HG02798 (cell line): Measurements from ENCODE around the gene RAPGEFL1.
"Not testable (repeated sequence)": the region's sequence is repeated elsewhere in the genome, so short reads cannot be mapped to it uniquely, and the experiment has no call there.

ENCODE experiments used
- ATAC-seq: cut with Tn5 transposase; IDR thresholded peaks from one replicate; pipeline ENCODE4 v1.9.1; 2021; ENCODE audit warnings: mild to moderate bottlenecking; ENCODE audit not compliant: unreplicated experiment, poor library complexity

The RAPGEFL1 gene, protein sequence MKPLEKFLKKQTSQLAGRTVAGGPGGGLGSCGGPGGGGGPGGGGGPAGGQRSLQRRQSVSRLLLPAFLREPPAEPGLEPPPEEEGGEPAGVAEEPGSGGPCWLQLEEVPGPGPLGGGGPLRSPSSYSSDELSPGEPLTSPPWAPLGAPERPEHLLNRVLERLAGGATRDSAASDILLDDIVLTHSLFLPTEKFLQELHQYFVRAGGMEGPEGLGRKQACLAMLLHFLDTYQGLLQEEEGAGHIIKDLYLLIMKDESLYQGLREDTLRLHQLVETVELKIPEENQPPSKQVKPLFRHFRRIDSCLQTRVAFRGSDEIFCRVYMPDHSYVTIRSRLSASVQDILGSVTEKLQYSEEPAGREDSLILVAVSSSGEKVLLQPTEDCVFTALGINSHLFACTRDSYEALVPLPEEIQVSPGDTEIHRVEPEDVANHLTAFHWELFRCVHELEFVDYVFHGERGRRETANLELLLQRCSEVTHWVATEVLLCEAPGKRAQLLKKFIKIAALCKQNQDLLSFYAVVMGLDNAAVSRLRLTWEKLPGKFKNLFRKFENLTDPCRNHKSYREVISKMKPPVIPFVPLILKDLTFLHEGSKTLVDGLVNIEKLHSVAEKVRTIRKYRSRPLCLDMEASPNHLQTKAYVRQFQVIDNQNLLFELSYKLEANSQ

GRCh38 chr17:40177275-40177874 is at the start of gene RAPGEFL1:
Gene RAPGEFL1 (plus strand): TSS chr17:40177470. CDS start chr17:40177862, 392 bp downstream.
- ATAC-seq = peak; percentile 74

- ATAC-seq = no peak
Measured at GRCh38 chr17:40129498-40129897, 47.8 kb upstream of the RAPGEFL1 start.

GRCh38 chr17:40130352-40131042 is 46.8 kb upstream of the RAPGEFL1 start:
- ATAC-seq = no peak

DNA sequence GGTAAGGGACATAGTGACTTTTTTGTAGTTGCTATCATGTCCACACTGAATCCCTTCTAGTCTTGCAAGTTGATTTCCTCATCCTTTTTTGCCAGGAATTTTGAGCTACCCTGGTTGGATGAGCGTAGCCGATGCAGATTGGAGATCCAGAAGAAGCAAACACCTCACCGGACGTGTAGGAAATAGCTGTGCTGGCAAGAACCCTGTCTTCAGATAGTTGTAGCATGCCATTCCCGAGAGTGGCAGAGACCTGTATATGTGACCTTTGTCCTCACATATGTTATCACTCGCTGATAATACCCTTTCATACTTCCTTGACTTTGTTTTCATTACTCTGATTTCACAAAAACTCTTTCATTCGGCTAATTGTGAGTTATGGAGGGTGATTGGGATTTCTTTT is 43.1 kb upstream of the RAPGEFL1 start:
- no peak for ATAC-seq

- no peak for ATAC-seq
Measured at GRCh38 chr17:40135817-40136216, 41.5 kb upstream of the RAPGEFL1 start.

GRCh38 chr17:40139566-40140058 is 37.7 kb upstream of the RAPGEFL1 start:
- peak; percentile 2 for ATAC-seq

- not testable (repeated sequence) for ATAC-seq
Measured at GRCh38 chr17:40143166-40143565, 34.1 kb upstream of the RAPGEFL1 start.

GRCh38 chr17:40145476-40145875 is 31.8 kb upstream of the RAPGEFL1 start:
- ATAC-seq = no peak

DNA sequence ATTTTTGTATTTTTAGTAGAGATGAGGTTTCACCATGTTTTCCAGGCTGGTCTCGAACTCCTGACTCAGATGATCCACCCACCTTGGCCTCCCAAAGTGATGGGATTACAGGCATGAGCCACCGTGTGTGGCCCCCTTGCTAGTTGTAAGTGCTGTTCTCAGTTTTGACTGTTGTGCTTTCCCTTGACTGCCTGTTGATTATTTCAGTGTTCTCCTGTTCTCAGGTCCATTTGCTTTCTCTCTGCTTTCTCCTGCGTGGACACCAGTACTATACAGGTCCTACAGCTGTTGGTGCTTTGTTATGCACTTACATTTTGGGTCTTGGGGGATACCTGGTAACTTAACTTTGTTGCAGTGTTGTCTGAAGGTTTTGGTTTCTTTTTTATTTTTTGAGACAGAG is 28.7 kb upstream of the RAPGEFL1 start:
- no peak for ATAC-seq

DNA sequence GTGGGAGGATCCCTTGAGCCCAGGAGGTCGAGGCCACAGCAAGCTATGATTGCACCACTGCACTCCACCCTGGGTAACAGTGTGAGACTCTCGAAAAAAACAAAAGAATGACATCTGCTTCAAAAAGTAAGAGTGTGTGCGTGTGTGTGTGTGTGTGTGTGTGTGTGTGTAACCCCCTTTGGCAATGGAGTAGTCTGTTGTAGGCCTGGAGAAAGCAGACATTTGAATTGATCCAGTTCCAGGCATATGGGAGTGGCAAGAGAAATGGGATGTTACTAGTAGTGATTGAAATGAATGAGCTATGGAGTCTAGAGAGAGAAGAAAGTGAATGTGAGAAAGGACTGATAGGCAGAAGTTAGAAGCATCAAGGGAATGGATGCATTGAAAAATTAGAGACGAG is 27.0 kb upstream of the RAPGEFL1 start:
- ATAC-seq = no peak

GRCh38 chr17:40151414-40151963 is 25.8 kb upstream of the RAPGEFL1 start:
- ATAC-seq = no peak

GRCh38 chr17:40153603-40154236 is 23.6 kb upstream of the RAPGEFL1 start:
- ATAC-seq = no peak

DNA sequence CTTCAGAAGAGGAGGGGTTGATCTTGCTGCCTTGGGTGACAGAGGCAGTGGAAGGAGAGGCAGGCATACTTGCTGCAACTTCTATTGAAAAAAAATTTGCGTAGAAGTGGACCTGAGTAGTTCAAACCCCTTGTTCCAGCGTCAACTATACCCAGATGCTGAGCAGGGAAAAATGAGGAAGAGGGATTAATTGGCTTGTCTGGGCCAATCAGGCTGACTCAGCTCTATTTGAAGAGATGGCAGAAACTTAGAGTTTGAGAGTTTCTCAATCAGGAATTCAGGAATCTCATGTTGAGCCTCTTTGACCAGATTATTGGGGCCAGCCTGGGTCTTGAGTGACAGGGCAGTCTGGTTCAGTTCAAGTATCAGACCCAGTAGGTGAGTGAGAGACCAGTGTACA is 19.3 kb upstream of the RAPGEFL1 start:
- no peak for ATAC-seq

DNA sequence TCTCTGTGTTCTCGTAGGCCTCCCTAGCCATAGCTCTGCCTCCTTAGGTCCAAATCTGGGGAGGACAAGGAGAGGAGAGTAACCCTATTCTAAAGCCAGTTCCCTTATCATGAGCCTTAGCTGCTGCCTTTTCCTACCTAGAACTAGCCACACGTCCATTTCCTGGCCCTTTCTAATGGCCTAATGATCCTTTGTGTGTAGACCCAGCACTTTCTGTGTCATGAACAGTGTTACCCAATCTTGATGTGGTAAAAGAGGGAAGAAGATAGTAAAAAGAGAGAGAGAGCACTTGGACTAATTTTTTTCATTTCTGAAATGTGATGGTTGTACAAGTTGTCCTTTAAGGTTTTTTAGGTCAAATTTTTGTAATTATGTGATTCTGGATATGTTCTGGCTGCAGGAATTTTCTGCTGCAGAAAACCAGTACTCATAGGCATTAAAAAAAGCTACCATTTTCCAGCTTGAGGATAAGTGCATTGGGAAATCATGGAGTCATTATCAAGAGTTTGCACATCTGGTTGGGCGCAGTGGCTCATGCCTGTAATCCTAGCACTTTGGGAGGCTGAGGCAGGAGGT is 18.7 kb upstream of the RAPGEFL1 start:
- ATAC-seq = no peak

- ATAC-seq = no peak
Measured at GRCh38 chr17:40159456-40159855, 17.8 kb upstream of the RAPGEFL1 start.

GRCh38 chr17:40167685-40168261 is 9.5 kb upstream of the RAPGEFL1 start:
- no peak for ATAC-seq

DNA sequence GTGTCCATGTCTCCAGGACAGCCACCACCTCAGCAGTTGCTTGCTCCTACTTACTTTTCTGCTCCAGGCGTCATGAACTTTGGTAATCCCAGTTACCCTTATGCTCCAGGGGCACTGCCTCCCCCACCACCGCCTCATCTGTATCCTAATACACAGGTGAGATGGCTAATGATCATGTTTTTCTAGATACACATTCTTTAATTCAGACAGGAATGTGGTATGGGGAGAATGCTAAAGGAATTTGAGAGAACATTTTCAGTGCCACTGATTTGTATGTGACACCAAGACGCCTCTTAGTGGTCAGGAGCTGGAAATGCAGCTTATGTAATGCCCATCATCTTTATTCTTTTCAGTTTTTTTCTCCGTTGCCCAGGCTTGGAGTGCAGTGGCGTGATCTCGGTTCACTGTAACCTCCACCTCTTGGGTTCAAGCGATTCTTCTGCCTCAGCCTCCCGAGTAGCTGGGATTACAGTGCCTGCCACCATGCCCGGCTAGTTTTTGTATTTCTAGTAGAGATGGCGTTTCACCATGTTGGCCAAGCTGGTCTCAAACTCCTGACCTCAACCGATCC is 8.9 kb upstream of the RAPGEFL1 start:
- no peak for ATAC-seq

DNA sequence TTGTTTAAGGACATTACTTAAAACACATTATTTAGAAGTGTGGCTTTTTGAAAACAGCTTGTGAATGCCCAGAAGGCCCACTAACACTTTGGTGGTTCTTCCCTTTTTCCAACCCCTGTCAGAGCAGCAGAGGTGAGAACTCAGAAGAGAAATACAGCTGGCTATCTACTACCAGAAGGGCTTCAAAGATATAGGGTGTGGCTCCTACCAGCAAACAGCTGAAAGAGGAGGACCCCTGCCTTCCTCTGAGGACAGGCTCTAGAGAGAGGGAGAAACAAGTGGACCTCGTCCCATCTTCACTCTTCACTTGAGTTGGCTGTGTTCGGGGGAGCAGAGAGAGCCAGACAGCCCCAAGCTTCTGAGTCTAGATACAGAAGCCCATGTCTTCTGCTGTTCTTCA is 6.9 kb upstream of the RAPGEFL1 start:
- ATAC-seq = no peak

GRCh38 chr17:40171750-40172149 is 5.5 kb upstream of the RAPGEFL1 start:
- no peak for ATAC-seq
